ENCODE results near the gene ZFYVE16.
"Not testable (repeated sequence)": the region's sequence is repeated elsewhere in the genome, so short reads cannot be mapped to it uniquely, and the experiment has no call there.

The ZFYVE16 gene

GRCh38 chr5:80487829-80488721 lies 80.2 kb downstream of the ZFYVE16 start, which contains the start of gene FAM151B:
FAM151B (plus strand) TSS chr5:80488100; CDS start chr5:80488124, 24 bp downstream.
- Mint-ChIP-seq H3K27me3 (peaks cover 16% of the 10 kb centered on the region), H3K27ac (no peak within 1 kb of the TSS), H3K4me1 (peaks cover 4% of the 10 kb centered on the region), H3K9me3 (peaks cover 14% of the 10 kb centered on the region), H3K36me3 (peaks cover 4% of the 10 kb centered on the region), H3K4me3 (peak within 1 kb of the TSS; percentile 64)
- ATAC-seq (ENCODE audit: low read depth) = peak; percentile 86
- peak; percentile 39 to 48 for DNase-seq (ENCODE audit: low spot score in 2 of 2)

DNA sequence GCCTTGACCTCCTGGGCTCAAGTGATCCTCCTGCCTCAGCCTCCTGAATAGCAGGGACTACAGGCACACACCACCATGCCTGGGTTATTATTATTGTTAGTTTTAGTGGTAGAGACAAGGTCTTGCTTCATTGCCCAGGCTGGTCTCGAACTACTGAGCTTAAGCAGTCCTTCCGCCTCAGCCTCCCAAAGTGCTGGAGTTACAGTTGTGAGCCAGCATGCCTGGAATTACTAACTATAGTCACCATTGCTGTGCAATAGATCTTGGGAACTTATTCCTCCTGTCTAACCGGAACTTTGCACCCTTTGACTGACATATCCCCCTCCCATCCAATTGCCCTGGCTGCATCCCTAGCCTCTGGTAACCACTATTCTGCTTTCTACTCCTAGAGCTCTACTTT lies 83.4 kb downstream of the ZFYVE16 start:
- H3K9me3 Mint-ChIP-seq = peaks cover 5% of the 10 kb centered on the region
- no peak for ATAC-seq (ENCODE audit: low read depth)
- no peak overlapping the region for H3K27ac Mint-ChIP-seq
- DNase-seq (ENCODE audit: low spot score in 2 of 2) = no peak
- peaks cover 4% of the 10 kb centered on the region for H3K4me1 Mint-ChIP-seq
- H3K27me3 Mint-ChIP-seq = peaks cover 12% of the 10 kb centered on the region
- no peak overlapping the region for H3K4me3 Mint-ChIP-seq
- H3K36me3 Mint-ChIP-seq = peaks cover 4% of the 10 kb centered on the region

GRCh38 chr5:80492741-80493140 lies 84.9 kb downstream of the ZFYVE16 start:
- H3K4me3 Mint-ChIP-seq = no peak overlapping the region
- H3K27me3 Mint-ChIP-seq = peaks cover 7% of the 10 kb centered on the region
- ATAC-seq (ENCODE audit: low read depth) (no peak), DNase-seq (ENCODE audit: low spot score in 2 of 2) (no peak)
- H3K36me3 Mint-ChIP-seq = peaks cover 2% of the 10 kb centered on the region
- peaks cover 4% of the 10 kb centered on the region for H3K4me1 Mint-ChIP-seq
- H3K27ac Mint-ChIP-seq = no peak overlapping the region
- no peaks in the 10 kb centered on the region for H3K9me3 Mint-ChIP-seq

DNA sequence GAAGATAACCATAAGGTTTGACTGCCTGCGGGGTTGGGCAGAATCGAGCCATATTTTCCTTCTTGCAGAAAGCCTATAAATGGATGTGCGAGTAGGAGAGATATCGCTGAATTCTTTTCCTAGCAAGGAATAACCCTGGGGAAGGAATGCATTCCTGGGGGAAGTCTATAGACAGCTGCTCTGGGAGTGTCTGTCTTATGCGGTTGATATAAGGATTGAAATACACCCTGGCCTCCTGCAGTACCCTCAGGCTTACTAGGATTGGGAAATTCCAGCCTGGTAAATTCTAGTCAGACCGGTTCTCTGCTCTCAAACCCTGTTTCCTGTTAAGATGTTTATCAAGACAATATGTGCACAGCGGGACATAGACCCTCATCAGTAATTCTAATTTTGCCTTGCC lies 85.6 kb downstream of the ZFYVE16 start:
- H3K4me1 Mint-ChIP-seq; ATAC-seq (ENCODE audit: low read depth); H3K27me3 Mint-ChIP-seq; H3K9me3 Mint-ChIP-seq; H3K4me3 Mint-ChIP-seq; H3K27ac Mint-ChIP-seq; DNase-seq (ENCODE audit: low spot score in 2 of 2); H3K36me3 Mint-ChIP-seq: not testable (repeated sequence)

DNA sequence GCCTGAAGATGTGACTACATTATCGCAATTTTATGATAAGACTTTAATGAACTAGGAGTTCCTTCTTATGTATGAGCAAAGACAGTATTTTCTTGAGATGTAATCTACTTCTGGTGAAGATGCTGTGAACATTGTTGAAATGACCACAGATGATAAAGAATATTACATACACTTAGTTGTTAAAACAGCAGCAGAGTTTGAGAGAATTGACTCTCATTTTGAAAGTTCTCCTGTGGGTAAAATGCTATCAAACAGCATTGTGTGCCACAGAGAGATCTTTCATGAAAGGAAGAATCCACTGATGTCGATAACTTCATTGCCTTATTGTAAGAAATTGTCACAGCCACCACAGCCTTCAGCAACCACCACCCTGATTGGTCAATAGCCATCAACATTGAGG lies 88.0 kb downstream of the ZFYVE16 start:
- DNase-seq (ENCODE audit: low spot score in 2 of 2) (no peak), ATAC-seq (ENCODE audit: low read depth) (no peak)
- H3K9me3 Mint-ChIP-seq = peaks cover 3% of the 10 kb centered on the region
- peaks cover 5% of the 10 kb centered on the region for H3K27me3 Mint-ChIP-seq
- no peak overlapping the region for H3K4me3 Mint-ChIP-seq
- no peaks in the 10 kb centered on the region for H3K4me1 Mint-ChIP-seq
- H3K36me3 Mint-ChIP-seq = peaks cover 2% of the 10 kb centered on the region
- H3K27ac Mint-ChIP-seq = no peak overlapping the region

DNA sequence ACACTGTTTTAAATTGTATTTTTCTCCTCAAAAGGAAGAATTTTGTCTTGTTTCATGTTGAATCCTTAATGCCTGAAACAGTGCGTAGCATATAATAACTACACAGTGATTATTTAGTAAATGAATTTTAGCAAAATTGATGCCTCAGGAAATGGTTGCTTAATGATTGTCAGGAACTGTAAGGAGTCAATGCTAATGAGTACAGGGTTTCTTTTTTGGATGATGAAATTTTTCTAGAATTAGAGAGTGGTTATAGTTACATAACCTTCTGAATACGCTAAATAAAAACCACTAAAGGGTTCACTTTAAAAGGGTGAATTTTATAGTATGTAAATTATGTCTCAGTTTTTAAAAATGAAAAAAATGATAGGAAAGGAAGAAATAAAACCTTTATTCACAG lies 94.9 kb downstream of the ZFYVE16 start:
- H3K36me3 Mint-ChIP-seq = peaks cover 1% of the 10 kb centered on the region
- H3K27me3 Mint-ChIP-seq = no peaks in the 10 kb centered on the region
- DNase-seq (ENCODE audit: low spot score in 2 of 2) (no peak), ATAC-seq (ENCODE audit: low read depth) (no peak)
- H3K4me3 Mint-ChIP-seq = no peak overlapping the region
- H3K27ac Mint-ChIP-seq = no peak overlapping the region
- H3K9me3 Mint-ChIP-seq = peaks cover 3% of the 10 kb centered on the region
- H3K4me1 Mint-ChIP-seq = peaks cover 4% of the 10 kb centered on the region

DNA sequence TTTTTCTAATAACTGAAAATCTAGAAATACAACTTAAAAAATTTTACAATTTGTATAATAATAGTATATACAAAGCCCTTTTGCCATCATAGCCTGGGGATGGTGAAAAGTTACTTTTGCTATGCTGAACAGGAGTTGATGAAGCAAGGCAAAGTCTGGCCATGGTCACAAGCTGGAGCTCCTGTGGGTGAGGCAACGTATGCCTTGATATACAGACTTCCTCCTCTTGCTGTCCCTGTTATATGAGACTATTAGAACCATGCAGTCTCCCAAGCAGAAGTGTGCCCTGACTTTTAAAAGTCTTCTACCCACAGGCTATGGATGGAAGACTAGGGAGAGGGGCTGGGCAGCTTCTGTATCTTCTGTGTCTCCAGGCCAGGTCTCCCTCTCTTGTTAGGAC lies 95.8 kb downstream of the ZFYVE16 start:
- Mint-ChIP-seq H3K27ac (no peak overlapping the region), H3K27me3 (no peaks in the 10 kb centered on the region), H3K4me3 (no peak overlapping the region), H3K36me3 (peaks cover 2% of the 10 kb centered on the region), H3K4me1 (peaks cover 4% of the 10 kb centered on the region), H3K9me3 (peaks cover 3% of the 10 kb centered on the region)
- DNase-seq (ENCODE audit: low spot score in 2 of 2) (no peak), ATAC-seq (ENCODE audit: low read depth) (no peak)

DNA sequence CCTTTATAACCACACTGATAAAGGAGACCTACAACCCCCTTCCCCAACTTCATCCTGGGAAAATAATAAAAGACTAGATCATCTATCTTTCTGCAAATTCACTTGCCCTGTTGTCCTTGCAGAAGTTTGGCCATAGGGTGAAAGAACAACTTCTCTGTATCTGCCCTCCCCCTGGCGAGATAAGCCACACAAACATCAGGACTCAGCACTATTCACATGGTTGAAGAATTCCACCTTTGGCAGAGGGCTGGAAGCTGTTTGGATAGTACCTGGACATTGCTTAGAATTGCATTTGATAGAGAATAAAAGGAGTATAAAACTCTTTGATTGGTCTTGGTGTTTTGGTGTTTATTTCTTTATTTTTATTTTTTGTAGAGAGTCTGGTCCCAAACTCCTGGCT lies 97.0 kb downstream of the ZFYVE16 start:
- Mint-ChIP-seq H3K9me3 (peaks cover 3% of the 10 kb centered on the region), H3K4me3 (no peak overlapping the region), H3K27ac (no peak overlapping the region), H3K27me3 (no peaks in the 10 kb centered on the region), H3K36me3 (peaks cover 2% of the 10 kb centered on the region), H3K4me1 (peaks cover 4% of the 10 kb centered on the region)
- ATAC-seq (ENCODE audit: low read depth) (no peak), DNase-seq (ENCODE audit: low spot score in 2 of 2) (no peak)

- Mint-ChIP-seq H3K4me1 (peaks cover 4% of the 10 kb centered on the region), H3K9me3 (no peaks in the 10 kb centered on the region), H3K36me3 (peaks cover 2% of the 10 kb centered on the region), H3K27ac (no peak overlapping the region), H3K4me3 (no peak overlapping the region), H3K27me3 (peaks cover 3% of the 10 kb centered on the region)
- ATAC-seq (ENCODE audit: low read depth) (no peak), DNase-seq (ENCODE audit: low spot score in 2 of 2) (no peak)
Observed at GRCh38 chr5:80507663-80508062, 99.8 kb downstream of the ZFYVE16 start.

DNA sequence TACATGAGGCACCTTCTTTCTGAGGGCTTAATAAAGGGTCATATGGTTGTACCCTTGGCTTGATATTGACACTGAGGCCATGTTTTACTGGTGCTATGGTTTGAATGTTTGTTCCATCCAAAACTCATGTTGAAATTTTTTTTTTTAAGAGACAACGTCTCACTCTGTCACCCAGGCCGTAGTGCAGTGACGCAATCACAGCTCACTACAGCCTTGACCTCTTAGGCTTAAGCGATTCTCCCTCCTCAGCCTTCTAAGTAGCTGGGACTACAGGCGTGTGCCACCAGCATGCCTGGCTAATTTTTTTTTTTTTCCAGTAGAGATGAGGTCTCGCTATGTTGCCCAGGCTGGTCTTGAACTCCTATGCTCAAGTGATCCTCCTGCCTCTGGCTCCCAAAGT lies 101.0 kb downstream of the ZFYVE16 start:
- H3K4me3 Mint-ChIP-seq = no peak overlapping the region

GRCh38 chr5:80509362-80509761 lies 101.5 kb downstream of the ZFYVE16 start:
- H3K9me3 Mint-ChIP-seq = no peaks in the 10 kb centered on the region
- DNase-seq (ENCODE audit: low spot score in 2 of 2) (no peak), ATAC-seq (ENCODE audit: low read depth) (no peak)
- no peak overlapping the region for H3K27ac Mint-ChIP-seq
- peaks cover 5% of the 10 kb centered on the region for H3K27me3 Mint-ChIP-seq
- peaks cover 5% of the 10 kb centered on the region for H3K36me3 Mint-ChIP-seq
- no peaks in the 10 kb centered on the region for H3K4me1 Mint-ChIP-seq
- H3K4me3 Mint-ChIP-seq = no peak overlapping the region

More for the DNA sequence above, 101.0 kb downstream of the ZFYVE16 start:
- no peak for DNase-seq (ENCODE audit: low spot score in 2 of 2)
- no peak overlapping the region for H3K27ac Mint-ChIP-seq
- ATAC-seq (ENCODE audit: low read depth) = no peak
- H3K4me1 Mint-ChIP-seq = peaks cover 4% of the 10 kb centered on the region
- H3K27me3 Mint-ChIP-seq = peaks cover 5% of the 10 kb centered on the region
- H3K9me3 Mint-ChIP-seq = no peaks in the 10 kb centered on the region
- H3K36me3 Mint-ChIP-seq = peaks cover 5% of the 10 kb centered on the region

DNA sequence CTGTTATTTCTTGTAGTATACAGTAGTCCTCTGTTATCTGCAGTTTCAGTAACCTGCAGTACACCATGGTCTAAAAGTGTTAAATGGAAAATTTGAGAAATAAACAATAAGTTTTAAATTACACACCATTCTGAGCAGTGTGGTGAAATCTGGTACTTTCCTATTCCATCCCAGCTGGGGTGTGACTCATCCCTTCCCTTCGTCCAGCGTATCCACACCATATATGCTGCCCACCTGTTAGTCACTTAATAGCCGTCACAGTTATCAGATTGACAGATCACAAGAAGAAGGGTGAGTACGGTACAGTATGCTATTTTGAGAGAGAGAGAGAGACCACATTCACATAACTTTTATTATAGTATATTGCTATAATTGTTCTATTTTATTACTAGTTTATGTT lies 109.0 kb downstream of the ZFYVE16 start:
- ATAC-seq (ENCODE audit: low read depth) (no peak), DNase-seq (ENCODE audit: low spot score in 2 of 2) (no peak)
- Mint-ChIP-seq H3K27me3 (peaks cover 2% of the 10 kb centered on the region), H3K9me3 (no peaks in the 10 kb centered on the region), H3K36me3 (peaks cover 3% of the 10 kb centered on the region), H3K27ac (no peak overlapping the region), H3K4me1 (no peaks in the 10 kb centered on the region), H3K4me3 (no peak overlapping the region)

Measured in memory B cell (primary cell).